OCI-LY1 (cell line): ENCODE results near the gene MYADM.

Source experiments
- EZH2 ChIP-seq: fragments of 200-600 bp; sonication (generic), shearing (Covaris generic); IDR thresholded peaks from 2 replicates; pipeline ENCODE4 v1.8.0; 2017; ENCODE audit warnings: borderline replicate concordance, mixed run types, mild to moderate bottlenecking, antibody characterized with exemption, low read length, moderate library complexity, mixed read lengths
- TF ChIP-seq, protein P1 (sequence below): fragments of 200-600 bp; sonication (generic), shearing (Covaris generic); IDR thresholded peaks from 2 replicates; pipeline ENCODE4 v1.5.1; 2017; ENCODE audit warnings: mild to moderate bottlenecking, antibody characterized with exemption, low read length, moderate library complexity, mixed read lengths

- TF ChIP-seq, protein P1, sequence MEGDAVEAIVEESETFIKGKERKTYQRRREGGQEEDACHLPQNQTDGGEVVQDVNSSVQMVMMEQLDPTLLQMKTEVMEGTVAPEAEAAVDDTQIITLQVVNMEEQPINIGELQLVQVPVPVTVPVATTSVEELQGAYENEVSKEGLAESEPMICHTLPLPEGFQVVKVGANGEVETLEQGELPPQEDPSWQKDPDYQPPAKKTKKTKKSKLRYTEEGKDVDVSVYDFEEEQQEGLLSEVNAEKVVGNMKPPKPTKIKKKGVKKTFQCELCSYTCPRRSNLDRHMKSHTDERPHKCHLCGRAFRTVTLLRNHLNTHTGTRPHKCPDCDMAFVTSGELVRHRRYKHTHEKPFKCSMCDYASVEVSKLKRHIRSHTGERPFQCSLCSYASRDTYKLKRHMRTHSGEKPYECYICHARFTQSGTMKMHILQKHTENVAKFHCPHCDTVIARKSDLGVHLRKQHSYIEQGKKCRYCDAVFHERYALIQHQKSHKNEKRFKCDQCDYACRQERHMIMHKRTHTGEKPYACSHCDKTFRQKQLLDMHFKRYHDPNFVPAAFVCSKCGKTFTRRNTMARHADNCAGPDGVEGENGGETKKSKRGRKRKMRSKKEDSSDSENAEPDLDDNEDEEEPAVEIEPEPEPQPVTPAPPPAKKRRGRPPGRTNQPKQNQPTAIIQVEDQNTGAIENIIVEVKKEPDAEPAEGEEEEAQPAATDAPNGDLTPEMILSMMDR: no peak
- no peak for TF ChIP-seq EZH2
Measured at GRCh38 chr19:53877361-53877766, 9.7 kb downstream of the MYADM start.
